HG03095 (cell line): ENCODE results near the gene CHN2.
A peak's percentile ranks its signal among the peaks of the same experiment; 100 is the strongest.

Experiments
- ATAC-seq: cut with Tn5 transposase; IDR thresholded peaks from one replicate; pipeline ENCODE4 v1.9.1; 2021; ENCODE audit warnings: moderate library complexity; ENCODE audit not compliant: unreplicated experiment

The CHN2 gene

DNA sequence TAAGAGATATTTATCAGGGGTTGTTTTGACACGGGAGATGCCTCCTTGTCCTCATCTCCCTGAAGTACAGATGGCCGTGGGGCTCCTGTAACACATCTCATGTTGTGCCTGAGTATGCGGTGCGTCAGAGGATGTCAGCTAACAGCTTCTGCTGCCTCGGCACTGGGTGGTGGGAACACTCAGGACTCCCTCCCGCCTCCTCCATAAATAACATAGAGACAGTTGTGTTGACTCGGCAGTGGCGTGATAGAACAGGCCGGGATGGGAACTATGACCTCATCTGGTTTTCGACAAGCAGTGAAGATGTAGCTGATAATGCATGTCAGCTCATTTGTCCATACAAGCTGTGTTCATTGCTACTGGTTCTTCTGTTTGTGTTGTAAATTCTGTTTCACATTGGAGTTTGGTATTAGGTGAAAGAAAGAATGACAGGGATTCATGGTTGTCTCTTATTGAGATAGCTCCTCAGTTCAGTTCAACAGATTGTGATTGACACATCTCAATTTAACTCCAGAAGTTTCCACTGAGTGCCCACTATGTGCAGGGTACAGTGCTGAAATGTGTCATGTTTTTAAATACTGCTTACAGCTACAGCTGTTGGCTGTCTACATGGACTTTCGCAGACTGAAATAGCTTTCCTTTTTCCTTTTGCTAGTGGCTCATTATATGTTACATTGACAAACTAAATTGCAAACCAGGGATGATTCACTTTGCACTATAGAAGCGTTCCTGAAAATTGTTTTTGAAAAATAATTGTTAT, 87.4 kb downstream of the CHN2 start:
- no peak for ATAC-seq

GRCh38 chr7:29282819-29283414, 88.3 kb downstream of the CHN2 start:
- ATAC-seq: no peak

GRCh38 chr7:29284696-29285443, 90.3 kb downstream of the CHN2 start:
- no peak for ATAC-seq

GRCh38 chr7:29285444-29285793, 90.8 kb downstream of the CHN2 start:
- ATAC-seq: no peak

GRCh38 chr7:29285861-29286260, 91.3 kb downstream of the CHN2 start:
- ATAC-seq: no peak

GRCh38 chr7:29287366-29287765, 92.8 kb downstream of the CHN2 start:
- no peak for ATAC-seq

DNA sequence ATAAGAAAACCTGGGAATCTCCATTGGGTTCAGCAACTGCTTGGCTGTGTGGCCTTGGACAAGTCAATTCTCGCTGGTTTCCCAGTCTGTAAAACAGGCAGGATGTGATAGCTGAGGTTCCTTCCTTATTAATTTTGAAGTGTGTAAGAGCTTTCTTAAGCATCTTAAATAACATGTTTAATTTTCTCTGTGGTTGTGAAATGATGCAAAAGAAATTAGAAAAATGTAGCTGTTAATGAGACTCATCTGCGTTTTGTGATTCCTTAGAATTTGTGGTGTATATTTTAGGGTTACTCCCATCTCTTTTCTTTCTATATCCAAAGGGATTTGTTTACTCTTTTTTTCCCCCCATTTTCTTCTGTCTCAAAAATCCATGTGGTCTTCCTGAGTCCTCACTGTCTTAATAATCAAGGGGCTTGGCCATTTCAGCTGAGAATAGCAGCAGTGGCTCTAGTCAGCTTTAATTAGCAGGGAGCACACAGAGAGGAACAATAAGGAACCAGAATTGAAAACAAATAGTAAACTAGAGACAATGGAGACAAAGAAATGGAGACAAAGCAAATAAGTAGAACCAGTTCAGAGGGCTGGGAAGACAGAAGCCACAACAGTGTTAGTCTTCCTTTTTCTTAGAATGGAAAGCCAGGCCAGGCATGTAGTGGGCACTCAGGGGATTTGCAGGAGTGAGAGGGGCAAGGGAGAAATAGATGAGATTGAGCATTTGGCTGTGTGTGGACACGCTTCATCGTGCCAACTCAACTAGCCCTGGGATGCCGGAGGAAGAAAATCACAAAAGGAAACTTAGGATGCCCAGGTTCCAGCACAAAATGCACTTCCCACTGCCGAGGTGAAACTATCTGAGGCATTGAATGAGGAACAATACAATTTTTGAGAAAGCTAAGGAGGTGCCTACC, 93.9 kb downstream of the CHN2 start:
- no peak for ATAC-seq

GRCh38 chr7:29289156-29290021, 94.8 kb downstream of the CHN2 start:
- peak; percentile 59 for ATAC-seq

DNA sequence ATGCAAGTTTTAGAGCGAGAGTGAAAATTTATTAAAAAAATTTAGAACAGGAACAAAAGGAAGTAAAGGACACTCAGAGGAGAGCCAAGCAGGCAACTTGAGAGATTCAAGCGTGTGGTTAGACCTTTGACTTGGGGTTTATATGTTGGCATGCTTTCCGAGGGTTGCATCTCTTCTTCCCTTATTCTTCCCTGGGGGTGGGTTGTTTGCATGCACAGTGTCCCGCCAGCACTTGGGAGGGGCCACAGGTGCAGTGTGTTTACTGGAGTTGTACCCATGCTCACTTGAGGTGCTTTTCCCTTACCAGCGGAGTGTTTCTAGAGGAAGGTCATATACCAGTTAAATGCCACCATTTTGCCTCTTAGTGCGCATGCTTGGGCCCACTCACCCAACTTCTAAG, 96.3 kb downstream of the CHN2 start:
- no peak for ATAC-seq

- no peak for ATAC-seq
Measured at GRCh38 chr7:29291723-29292618, 97.4 kb downstream of the CHN2 start.

DNA sequence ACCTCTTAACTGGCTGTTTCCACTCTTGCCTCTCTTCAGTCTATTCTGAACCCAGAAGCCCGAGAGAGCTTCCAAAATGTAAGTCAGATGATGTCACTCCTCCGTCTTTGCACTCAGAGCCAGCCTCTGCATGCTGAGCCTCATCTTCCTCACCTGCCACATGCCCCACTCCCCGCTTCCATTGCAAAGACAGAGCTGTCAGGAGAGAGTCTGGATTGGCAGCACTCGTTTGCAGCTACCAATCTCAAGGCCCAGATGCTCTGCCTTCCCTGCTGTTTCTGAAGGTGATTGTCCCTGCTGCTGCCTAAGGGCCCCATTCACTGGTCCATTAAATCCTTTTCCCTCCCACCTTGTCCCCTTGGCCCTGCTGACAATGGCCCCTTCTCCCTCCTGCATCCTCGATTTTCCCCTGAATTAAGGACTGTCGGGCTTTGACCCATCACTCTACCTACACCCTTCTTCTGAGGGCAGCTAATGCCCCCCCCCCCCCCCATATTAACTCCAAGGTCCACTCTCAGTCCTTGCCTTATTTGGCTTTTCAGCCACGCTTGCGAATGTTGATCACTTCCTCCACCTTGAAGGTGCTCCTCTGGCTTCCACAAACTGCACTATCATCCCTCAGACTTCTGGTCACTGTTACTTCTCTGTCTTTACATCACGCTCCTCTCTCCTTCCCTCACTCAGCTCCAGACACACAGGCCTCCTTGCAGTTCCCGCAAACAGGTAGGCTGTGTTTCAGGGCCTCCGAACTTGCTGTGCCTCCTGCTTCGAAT, 98.5 kb downstream of the CHN2 start:
- no peak for ATAC-seq

- no peak for ATAC-seq
Measured at GRCh38 chr7:29296421-29296820, 101.8 kb downstream of the CHN2 start.

DNA sequence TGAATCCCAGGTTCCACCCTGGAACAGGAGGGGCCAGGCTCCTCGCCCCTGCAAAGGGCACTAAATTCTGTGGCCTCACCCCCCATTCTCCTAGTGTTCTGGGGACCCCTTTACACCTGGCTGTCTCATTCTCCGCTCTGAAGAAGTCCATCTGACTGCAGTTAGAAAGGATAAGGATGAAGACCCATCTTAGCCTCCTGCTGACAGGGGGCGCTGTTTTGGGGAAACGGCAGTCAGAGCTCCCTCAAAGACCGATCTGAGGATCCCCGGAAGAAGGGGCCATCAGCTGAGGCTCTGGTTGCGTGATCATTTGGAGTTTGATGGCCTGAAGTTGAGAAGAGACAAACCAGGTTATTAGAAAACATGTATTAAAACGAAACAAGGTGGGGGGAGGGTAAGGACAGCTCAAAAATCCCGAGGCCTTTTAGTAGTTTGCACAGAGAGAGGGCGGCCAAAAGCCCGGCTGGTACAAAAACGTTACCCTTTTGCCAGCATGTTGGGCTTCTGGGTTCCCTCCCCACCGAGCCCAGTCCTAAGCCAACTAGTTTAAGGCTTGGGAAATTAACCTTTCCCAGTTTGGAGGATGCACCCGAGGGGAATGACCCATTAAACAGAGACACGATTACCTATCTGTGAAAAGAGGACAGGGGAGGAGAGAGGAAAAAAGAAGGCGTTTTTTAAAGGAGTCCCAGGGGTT, 102.8 kb downstream of the CHN2 start:
- ATAC-seq: no peak

DNA sequence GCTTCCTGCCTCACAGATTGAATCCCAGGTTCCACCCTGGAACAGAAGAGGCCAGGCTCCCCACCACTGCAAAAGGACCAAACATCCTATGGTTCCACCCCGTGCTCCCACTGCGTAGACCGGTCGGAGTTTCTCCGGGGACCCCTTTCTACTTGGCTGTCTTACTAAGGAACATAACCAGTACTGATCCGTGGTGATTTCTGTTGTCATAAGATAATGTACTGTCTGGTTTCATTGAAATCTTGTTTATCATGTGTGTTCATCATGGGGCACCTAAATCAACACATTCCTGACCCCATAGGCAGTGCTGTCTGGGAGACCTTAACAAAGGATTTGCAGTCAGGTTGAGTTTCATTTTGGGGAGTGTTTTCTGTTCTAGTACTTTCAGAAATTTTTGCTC, 104.5 kb downstream of the CHN2 start:
- no peak for ATAC-seq

- no peak for ATAC-seq
Measured at GRCh38 chr7:29300026-29300480, 105.5 kb downstream of the CHN2 start.

GRCh38 chr7:29300649-29301048, 106.1 kb downstream of the CHN2 start:
- no peak for ATAC-seq

- no peak for ATAC-seq
Measured at GRCh38 chr7:29302666-29303395, 108.3 kb downstream of the CHN2 start.
